Spleen (tissue), 7 donors: ENCODE measurements around the gene APBB2.

ENCODE experiments used
- POLR2A ChIP-seq, 3 donors: fragments of 450-650 bp; IDR thresholded peaks; one replicate each; pipeline ENCODE4 v1.5.1; 2017; ENCODE audit warnings: antibody characterized with exemption in 3 of 3, mild to moderate bottlenecking in 1 of 3
- POLR2AphosphoS5 ChIP-seq, 3 donors: sonication (generic); formaldehyde crosslinking; IDR thresholded peaks; one replicate each; pipeline ENCODE4 v1.5.1; 2017; ENCODE audit warnings: antibody characterized with exemption in 3 of 3
- TF ChIP-seq, protein P1 (sequence below), 11 experiments: fragments of 200-600 bp in 7 of 11; fragments of 450-650 bp in 4 of 11; sonication (generic) in 4 of 11; IDR thresholded peaks in 8 of 11; conservative IDR thresholded peaks in 3 of 11; 1 replicate in 7 of 11; 2 replicates in 4 of 11; pipeline versions ENCODE4 v1.4.0 to v1.8.0; 2016 to 2021; ENCODE audit warnings: antibody characterized with exemption in 11 of 11, inconsistent platforms in 4 of 11, mild to moderate bottlenecking in 1 of 11
- donor health status: DM: no; HTN: no; CAD: no; lungs with moderate emphysema.
- donor health status: DM: no; HTN: no; CAD: no.
- donor health status: DM: no; HTN: no; CAD: no.

DNA sequence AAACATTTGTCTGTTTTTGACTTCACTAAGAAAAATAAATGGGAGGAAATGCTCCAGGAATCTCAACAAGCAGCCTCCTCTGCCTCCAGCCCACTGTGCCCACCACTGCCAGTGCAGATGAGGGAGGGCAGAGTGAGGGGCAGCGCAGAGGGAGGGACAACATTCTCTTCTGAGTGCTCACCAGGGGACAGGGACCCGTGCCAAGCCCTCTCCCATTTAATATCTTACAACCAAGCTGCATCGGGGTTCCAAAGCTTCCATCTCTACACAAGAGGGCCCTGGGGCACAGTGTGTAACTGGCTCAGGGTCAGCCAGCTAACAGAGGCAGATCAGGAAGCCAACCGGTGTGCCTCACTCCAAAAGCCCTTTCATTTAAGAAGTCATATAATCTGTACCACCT is 344.2 kb downstream of the APBB2 start:
- TF ChIP-seq POLR2A (IDR thresholded peaks at IDR 0.05) (no peak), POLR2AphosphoS5 (IDR thresholded peaks at IDR 0.05) (no peak)
- TF ChIP-seq, protein P1, sequence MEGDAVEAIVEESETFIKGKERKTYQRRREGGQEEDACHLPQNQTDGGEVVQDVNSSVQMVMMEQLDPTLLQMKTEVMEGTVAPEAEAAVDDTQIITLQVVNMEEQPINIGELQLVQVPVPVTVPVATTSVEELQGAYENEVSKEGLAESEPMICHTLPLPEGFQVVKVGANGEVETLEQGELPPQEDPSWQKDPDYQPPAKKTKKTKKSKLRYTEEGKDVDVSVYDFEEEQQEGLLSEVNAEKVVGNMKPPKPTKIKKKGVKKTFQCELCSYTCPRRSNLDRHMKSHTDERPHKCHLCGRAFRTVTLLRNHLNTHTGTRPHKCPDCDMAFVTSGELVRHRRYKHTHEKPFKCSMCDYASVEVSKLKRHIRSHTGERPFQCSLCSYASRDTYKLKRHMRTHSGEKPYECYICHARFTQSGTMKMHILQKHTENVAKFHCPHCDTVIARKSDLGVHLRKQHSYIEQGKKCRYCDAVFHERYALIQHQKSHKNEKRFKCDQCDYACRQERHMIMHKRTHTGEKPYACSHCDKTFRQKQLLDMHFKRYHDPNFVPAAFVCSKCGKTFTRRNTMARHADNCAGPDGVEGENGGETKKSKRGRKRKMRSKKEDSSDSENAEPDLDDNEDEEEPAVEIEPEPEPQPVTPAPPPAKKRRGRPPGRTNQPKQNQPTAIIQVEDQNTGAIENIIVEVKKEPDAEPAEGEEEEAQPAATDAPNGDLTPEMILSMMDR (IDR thresholded peaks at IDR 0.05 in 8 of 11, conservative IDR thresholded peaks at IDR 0.05 in 3 of 11) = no peak
